CD14-positive monocyte (primary cell): ENCODE measurements around the gene TEX261. TPM values are rescaled to one million over a fixed set of nuclear protein-coding genes. Genes with fewer than 3 reads are reported as not detected.
A peak's percentile ranks its signal among the peaks of the same experiment; 100 is the strongest.

ENCODE experiments used
- DNase-seq, 3 donors: peaks; one replicate each; pipeline ENCODE4 v3.0.0-alpha.2; 2011 to 2022
- H2AFZ ChIP-seq: 2 replicates; pipeline ENCODE4 v1.6.0; 2012; ENCODE audit warnings: mild to moderate bottlenecking, low read depth, low read length, inconsistent platforms; ENCODE audit not compliant: insufficient read depth, poor library complexity, severe bottlenecking
- H3K27ac ChIP-seq, 2 donors: 1 replicate in 1 of 2; 2 replicates in 1 of 2; pipeline ENCODE4 v1.5.1; 2012 to 2013; ENCODE audit warnings: low read length in 2 of 2, control low read depth in 1 of 2, inconsistent platforms in 1 of 2, low read depth in 1 of 2, mild to moderate bottlenecking in 1 of 2
- H3K27me3 ChIP-seq, 2 donors: one replicate each; pipeline versions ENCODE4 v1.6.0 to v1.6.1; 2011 to 2013; ENCODE audit warnings: low read length in 2 of 2; ENCODE audit not compliant: control insufficient read depth in 2 of 2, insufficient read depth in 2 of 2
- H3K36me3 ChIP-seq, 2 donors: replicated peaks in 1 of 2; 1 replicate in 1 of 2; 2 replicates in 1 of 2; pipeline versions ENCODE4 v1.5.1 to v1.6.1; 2012 to 2013; ENCODE audit warnings: low read length in 2 of 2, control low read depth in 1 of 2, inconsistent platforms in 1 of 2, mild to moderate bottlenecking in 1 of 2; ENCODE audit not compliant: insufficient read depth in 2 of 2, control insufficient read depth in 1 of 2
- H3K4me1 ChIP-seq, 2 donors: 1 replicate in 1 of 2; 2 replicates in 1 of 2; pipeline versions ENCODE4 v1.5.1 to v1.6.1; 2012 to 2013; ENCODE audit warnings: low read length in 2 of 2, control low read depth in 1 of 2, inconsistent platforms in 1 of 2, mild to moderate bottlenecking in 1 of 2, moderate library complexity in 1 of 2; ENCODE audit not compliant: insufficient read depth in 2 of 2, control insufficient read depth in 1 of 2
- H3K4me2 ChIP-seq: replicated peaks from 2 replicates; pipeline ENCODE3; 2012; ENCODE audit warnings: low read length, moderate library complexity, mild to moderate bottlenecking; ENCODE audit not compliant: poor library complexity, severe bottlenecking; ENCODE audit errors: extremely low read depth
- H3K4me3 ChIP-seq, 3 experiments: fragments of 200-600 bp in 1 of 3; sonication (generic) in 1 of 3; replicated peaks in 1 of 3; 1 replicate in 2 of 3; 2 replicates in 1 of 3; pipeline ENCODE4 v1.5.1; 2011 to 2013; ENCODE audit warnings: low read length in 3 of 3, mild to moderate bottlenecking in 3 of 3, control low read depth in 2 of 3, low read depth in 2 of 3, inconsistent platforms in 1 of 3, moderate library complexity in 1 of 3
- H3K79me2 ChIP-seq: 2 replicates; pipeline ENCODE4 v1.6.0; 2012; ENCODE audit warnings: mild to moderate bottlenecking, control low read depth, inconsistent platforms, low read length, moderate library complexity; ENCODE audit not compliant: insufficient read depth
- H3K9ac ChIP-seq: 2 replicates; pipeline ENCODE4 v1.6.0; 2017; ENCODE audit warnings: low read length, mild to moderate bottlenecking; ENCODE audit not compliant: insufficient read depth, poor library complexity, severe bottlenecking
- H3K9me3 ChIP-seq, 2 donors: replicated peaks in 1 of 2; 1 replicate in 1 of 2; 2 replicates in 1 of 2; pipeline versions ENCODE4 v1.5.1 to v1.6.1; 2012 to 2013; ENCODE audit warnings: low read length in 2 of 2, control low read depth in 1 of 2; ENCODE audit not compliant: control insufficient read depth in 1 of 2, insufficient read depth in 1 of 2
- H4K20me1 ChIP-seq: 2 replicates; pipeline ENCODE4 v1.6.0; 2012; ENCODE audit warnings: mild to moderate bottlenecking, low read length, control low read depth, moderate library complexity; ENCODE audit not compliant: insufficient read depth
- H3K27ac Mint-ChIP-seq, 7 donors: one replicate each; pipeline ENCODE4 v1.8.0; 2020; ENCODE audit warnings: mild to moderate bottlenecking in 7 of 7, mixed read lengths in 7 of 7, moderate library complexity in 6 of 7, inconsistent platforms in 2 of 7
- H3K27me3 Mint-ChIP-seq, 3 donors: one replicate each; pipeline ENCODE4 v1.8.0; 2021 to 2022; ENCODE audit warnings: low read depth in 3 of 3, mild to moderate bottlenecking in 3 of 3, mixed read lengths in 3 of 3, moderate library complexity in 3 of 3, inconsistent platforms in 1 of 3
- H3K36me3 Mint-ChIP-seq, 2 donors: one replicate each; pipeline ENCODE4 v1.8.0; 2020; ENCODE audit warnings: mixed read lengths in 2 of 2, inconsistent platforms in 1 of 2, mild to moderate bottlenecking in 1 of 2
- H3K4me1 Mint-ChIP-seq: one replicate; pipeline ENCODE4 v1.8.0; 2020; ENCODE audit warnings: mild to moderate bottlenecking, mixed read lengths
- H3K4me3 Mint-ChIP-seq, 2 donors: one replicate each; pipeline ENCODE4 v1.8.0; 2020; ENCODE audit warnings: mild to moderate bottlenecking in 2 of 2, mixed read lengths in 2 of 2, moderate library complexity in 1 of 2
- H3K9me3 Mint-ChIP-seq, 7 donors: one replicate each; pipeline ENCODE4 v1.8.0; 2020 to 2022; ENCODE audit warnings: mixed read lengths in 7 of 7, mild to moderate bottlenecking in 6 of 7, moderate library complexity in 6 of 7, inconsistent platforms in 2 of 7
- CTCF ChIP-seq: fragments of 200-600 bp; IDR thresholded peaks from one replicate; pipeline ENCODE4 v1.8.0; 2022; ENCODE audit warnings: antibody characterized with exemption, mild to moderate bottlenecking
- WGBS: methylation state at CpG from one replicate; pipeline ENCODE4 v1.1.5; 2013; ENCODE audit warnings: missing lambda C conversion rate; ENCODE audit not compliant: insufficient coverage; 5-methylcytosine and 5-hydroxymethylcytosine counted together
- intact Hi-C, 2 donors: fragments of 100-400 bp; cut with micrococcal nuclease; formaldehyde crosslinking; loops; one replicate each; pipeline versions ENCODE4 v1.15.0 to v1.15.1; 2023
- polyA plus RNA-seq, 3 donors: library from polyadenylated mRNA; depleted of rRNA in 1 of 3; unstranded in 2 of 3; stranded (reverse) in 1 of 3; fragments of 300-500 nt in 2 of 3; fragments of >200 nt in 1 of 3; fragmentation: Illumina TruSeq in 2 of 3; gene quantifications; 1 replicate in 2 of 3; 2 replicates in 1 of 3; pipeline ENCODE4 v1.2.3, GENCODE V29; 2012 to 2021

The TEX261 gene
- polyA plus RNA-seq, 3 donors = 20.1 to 32.2 (median 30.6) TPM

- peak; percentile 50 to 65 (median 58) for DNase-seq
- Histone ChIP-seq H3K4me3 (peak overlapping the region in 1 of 3 experiments; percentile 56), H3K27me3 (peaks cover 12 to 35% of the 10 kb centered on the region in 2 donors), H3K4me1 (peaks cover 8 to 9% of the 10 kb centered on the region in 2 donors), H3K9ac (no peak overlapping the region), H3K79me2 (no peaks in the 10 kb centered on the region), H3K27ac (no peak overlapping the region), H2AFZ (peak overlapping the region; percentile 68), H3K36me3 (no peaks in the 10 kb centered on the region), H3K4me2 (peak overlapping the region; percentile 63), H4K20me1 (no peaks in the 10 kb centered on the region), H3K9me3 (no peaks in the 10 kb centered on the region)
- Mint-ChIP-seq H3K4me1 (peaks cover 12% of the 10 kb centered on the region), H3K27me3 (peaks cover 48 to 59% (median 50%) of the 10 kb centered on the region in 3 donors), H3K27ac (peak overlapping the region in 2 of 7 donors; percentile 38 to 79), H3K9me3 (peaks cover 0 to 3% (median 0%) of the 10 kb centered on the region in 7 donors), H3K36me3 (peaks cover 0 to 5% of the 10 kb centered on the region in 2 donors), H3K4me3 (peak overlapping the region; percentile 75 to 96)
- 1% methylated on average over 16 of the region's 27 CpGs for WGBS
- peak; percentile 88 for TF ChIP-seq CTCF
- intact Hi-C loops = loop anchor here (5.0 kb wide), 2 partner anchors 76 to 156 kb away; partner anchors contain the start of gene FIGLA (in 1 of the 2)
These were observed 46.2 kb downstream of the TEX261 start for GRCh38 chr2:70948337-70949003.

DNA sequence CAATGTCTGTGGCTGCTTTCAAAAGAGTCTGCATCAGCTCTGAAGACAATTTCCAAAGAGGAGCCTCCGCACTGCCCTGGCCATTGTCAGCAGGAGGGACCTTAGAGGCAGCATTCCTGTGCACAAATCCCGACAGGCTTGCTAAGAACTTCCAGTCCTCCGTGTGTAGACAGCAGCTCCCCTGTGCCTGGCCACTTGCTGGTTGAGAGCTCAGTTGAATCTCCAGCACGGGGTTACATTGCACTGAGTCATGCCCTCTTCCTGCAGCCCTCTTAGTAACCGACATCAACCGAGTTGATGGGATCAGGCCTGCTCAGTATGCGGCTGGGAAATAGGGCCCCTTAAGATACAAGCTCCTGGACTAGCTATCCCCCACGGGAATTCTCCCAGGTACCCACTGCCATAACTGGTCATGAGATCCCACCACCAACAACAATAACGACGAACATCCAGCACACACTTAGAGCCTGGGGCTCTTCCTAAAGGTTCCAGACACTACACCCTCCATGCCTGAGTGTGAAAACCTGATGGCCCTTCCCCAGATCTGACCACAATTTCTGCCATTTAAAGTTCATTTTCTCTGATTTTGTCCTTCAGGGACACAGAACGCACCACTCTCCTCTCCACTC lies 47.0 kb downstream of the TEX261 start:
- Histone ChIP-seq H3K79me2 (no peaks in the 10 kb centered on the region), H2AFZ (peak overlapping the region; percentile 68), H3K36me3 (no peaks in the 10 kb centered on the region), H4K20me1 (no peaks in the 10 kb centered on the region), H3K9me3 (no peaks in the 10 kb centered on the region), H3K9ac (no peak overlapping the region), H3K4me2 (no peak overlapping the region), H3K27ac (no peak overlapping the region), H3K4me3 (peak overlapping the region in 1 of 3 experiments; percentile 56), H3K27me3 (peaks cover 11 to 32% of the 10 kb centered on the region in 2 donors), H3K4me1 (peaks cover 8 to 9% of the 10 kb centered on the region in 2 donors)
- peak in 1 of 3 donors; percentile 30 for DNase-seq
- H3K9me3 Mint-ChIP-seq = peaks cover 0 to 3% (median 0%) of the 10 kb centered on the region in 7 donors
- H3K4me3 Mint-ChIP-seq = peak overlapping the region in 1 of 2 donors; percentile 96
- intact Hi-C loops = loop anchor here (5.0 kb wide), 2 partner anchors 75 to 155 kb away; partner anchors contain the start of gene FIGLA (in 1 of the 2)
- TF ChIP-seq CTCF = no peak
- peaks cover 0 to 5% of the 10 kb centered on the region in 2 donors for H3K36me3 Mint-ChIP-seq
- 43% methylated on average over 11 of the region's 11 CpGs for WGBS
- peaks cover 43 to 51% (median 46%) of the 10 kb centered on the region in 3 donors for H3K27me3 Mint-ChIP-seq
- peak overlapping the region in 1 of 7 donors; percentile 38 for H3K27ac Mint-ChIP-seq
- H3K4me1 Mint-ChIP-seq = peaks cover 12% of the 10 kb centered on the region
